H1 (cell line): ENCODE measurements around the gene COG4. TPM values are rescaled to one million over a fixed set of nuclear protein-coding genes. Genes with fewer than 3 reads are reported as not detected.

Experiments used
- CTCF ChIA-PET: fragments of 300-600 bp; sonication (Branson Sonifier 250); formaldehyde crosslinking; loops from one replicate; lab custom pipeline; 2021; ENCODE audit not compliant: partially characterized antibody; lab: Charles Lee
- POLR2A ChIA-PET: fragments of 300-600 bp; sonication (Branson Sonifier 250); formaldehyde crosslinking; loops from one replicate; lab custom pipeline; 2021; ENCODE audit warnings: inconsistent platforms; ENCODE audit not compliant: partially characterized antibody; lab: Charles Lee
- DNase-seq, 2 experiments: peaks; one replicate each; pipeline versions ENCODE4 v3.0.0 to v3.0.0-alpha.2; 2010 to 2022; ENCODE audit warnings: low spot score in 2 of 2, low read depth in 1 of 2, mixed read lengths in 1 of 2
- FAIRE-seq: peaks from 2 replicates; lab custom pipeline; 2011; peaks lifted over from hg19 to GRCh38; lab: Jason Lieb, UNC
- H2AFZ ChIP-seq: 2 replicates; pipeline ENCODE4 v1.8.1; 2012; ENCODE audit warnings: low read length, inconsistent platforms
- H2AK5ac ChIP-seq: 2 replicates; pipeline ENCODE4 v1.6.1; 2013; ENCODE audit warnings: low read depth, low read length
- H2BK120ac ChIP-seq: replicated peaks from 2 replicates; pipeline ENCODE3; 2013; ENCODE audit warnings: low read depth, low read length, inconsistent platforms
- H2BK12ac ChIP-seq: 2 replicates; pipeline ENCODE4 v1.6.1; 2013; ENCODE audit warnings: low read depth, low read length
- H2BK15ac ChIP-seq: 2 replicates; pipeline ENCODE4 v1.6.1; 2013; ENCODE audit warnings: low read length
- H2BK20ac ChIP-seq: 2 replicates; pipeline ENCODE4 v1.6.1; 2013; ENCODE audit warnings: low read length
- H2BK5ac ChIP-seq: 2 replicates; pipeline ENCODE4 v1.6.1; 2013; ENCODE audit warnings: low read depth, low read length
- H3K14ac ChIP-seq: 2 replicates; pipeline ENCODE4 v1.6.1; 2013; ENCODE audit warnings: inconsistent platforms; ENCODE audit not compliant: insufficient read length
- H3K18ac ChIP-seq: 2 replicates; pipeline ENCODE4 v1.6.1; 2013; ENCODE audit warnings: low read length; ENCODE audit errors: extremely low read depth
- H3K23ac ChIP-seq: 2 replicates; pipeline ENCODE4 v1.6.1; 2013; ENCODE audit warnings: inconsistent platforms; ENCODE audit not compliant: insufficient read length
- H3K23me2 ChIP-seq: 2 replicates; pipeline ENCODE4 v1.6.1; 2013; ENCODE audit warnings: low read depth, low read length
- H3K27ac ChIP-seq: 2 replicates; pipeline ENCODE4 v1.6.1; 2011; ENCODE audit warnings: low read depth, low read length, inconsistent platforms
- H3K27me3 ChIP-seq, 4 experiments: replicated peaks in 1 of 4; 1 replicate in 1 of 4; 2 replicates in 3 of 4; pipeline versions ENCODE4 v1.6.1 to v1.8.1; 2011 to 2013; ENCODE audit warnings: low read length in 3 of 4, mild to moderate bottlenecking in 3 of 4, inconsistent platforms in 2 of 4, mixed read lengths in 2 of 4, moderate library complexity in 1 of 4; ENCODE audit not compliant: control insufficient read depth in 3 of 4, insufficient read depth in 3 of 4; ENCODE audit errors: extremely low read depth in 1 of 4
- H3K36me3 ChIP-seq, 4 experiments: 2 replicates each; pipeline versions ENCODE4 v1.6.1 to v1.8.1; 2011 to 2013; ENCODE audit warnings: mild to moderate bottlenecking in 4 of 4, low read length in 3 of 4, moderate library complexity in 2 of 4, control low read depth in 1 of 4, inconsistent platforms in 1 of 4; ENCODE audit not compliant: insufficient read depth in 4 of 4, control insufficient read depth in 2 of 4
- H3K4ac ChIP-seq: replicated peaks from 2 replicates; pipeline ENCODE3; 2013; ENCODE audit warnings: low read length, low read depth, mixed read lengths, inconsistent platforms; ENCODE audit not compliant: insufficient read length
- H3K4me1 ChIP-seq, 4 experiments: replicated peaks in 1 of 4; 1 replicate in 1 of 4; 2 replicates in 3 of 4; pipeline versions ENCODE4 v1.6.1 to v1.8.1; 2011 to 2013; ENCODE audit warnings: low read length in 3 of 4, inconsistent platforms in 2 of 4, mixed read lengths in 1 of 4; ENCODE audit not compliant: insufficient read depth in 4 of 4, control insufficient read depth in 3 of 4
- H3K4me2 ChIP-seq, 2 experiments: 2 replicates each; pipeline versions ENCODE4 v1.6.1 to v1.8.1; 2011 to 2013; ENCODE audit warnings: low read depth in 2 of 2, low read length in 2 of 2, control low read depth in 1 of 2, inconsistent platforms in 1 of 2, mild to moderate bottlenecking in 1 of 2; ENCODE audit not compliant: insufficient read depth in 1 of 2
- H3K4me3 ChIP-seq, 4 experiments: fragments of 200-600, 300-600 bp in 1 of 4; sonication (generic), shearing (Covaris generic), sonication (Bioruptor Twin) in 1 of 4; 2 replicates each; pipeline versions ENCODE4 v1.5.1 to v1.8.1; 2011 to 2016; ENCODE audit warnings: low read length in 4 of 4, low read depth in 3 of 4, control low read depth in 2 of 4, inconsistent platforms in 2 of 4, mild to moderate bottlenecking in 2 of 4, mixed read lengths in 1 of 4, moderate library complexity in 1 of 4; ENCODE audit not compliant: insufficient read depth in 2 of 4; ENCODE audit errors: extremely low read depth in 1 of 4
- H3K56ac ChIP-seq: replicated peaks from 2 replicates; pipeline ENCODE3; 2013; ENCODE audit warnings: low read depth, mild to moderate bottlenecking, mixed read lengths, low read length, inconsistent platforms; ENCODE audit not compliant: insufficient read length
- H3K79me1 ChIP-seq: 2 replicates; pipeline ENCODE4 v1.6.1; 2013; ENCODE audit warnings: low read depth, low read length, control low read depth
- H3K79me2 ChIP-seq, 2 experiments: 2 replicates each; pipeline versions ENCODE4 v1.6.1 to v1.8.1; 2012 to 2013; ENCODE audit warnings: low read length in 2 of 2, mild to moderate bottlenecking in 2 of 2, inconsistent platforms in 1 of 2; ENCODE audit not compliant: insufficient read depth in 2 of 2, control insufficient read depth in 1 of 2
- H3K9ac ChIP-seq, 4 experiments: replicated peaks in 1 of 4; 1 replicate in 1 of 4; 2 replicates in 3 of 4; pipeline versions ENCODE4 v1.6.1 to v1.8.1; 2011 to 2013; ENCODE audit warnings: low read depth in 3 of 4, low read length in 3 of 4, control low read depth in 2 of 4, mild to moderate bottlenecking in 2 of 4, moderate library complexity in 2 of 4, inconsistent platforms in 1 of 4; ENCODE audit errors: extremely low read depth in 1 of 4
- H3K9me3 ChIP-seq, 2 experiments: 2 replicates each; pipeline versions ENCODE4 v1.6.1 to v1.8.1; 2012 to 2013; ENCODE audit warnings: mild to moderate bottlenecking in 2 of 2, moderate library complexity in 2 of 2, control low read depth in 1 of 2, inconsistent platforms in 1 of 2, low read depth in 1 of 2, low read length in 1 of 2, mixed read lengths in 1 of 2; ENCODE audit not compliant: insufficient read depth in 2 of 2
- H4K20me1 ChIP-seq, 2 experiments: replicated peaks in 1 of 2; 2 replicates each; pipeline versions ENCODE3 to v1.8.1; 2011 to 2013; ENCODE audit warnings: inconsistent platforms in 2 of 2, low read length in 2 of 2, mild to moderate bottlenecking in 1 of 2; ENCODE audit not compliant: insufficient read depth in 2 of 2, control insufficient read depth in 1 of 2
- H4K5ac ChIP-seq: 2 replicates; pipeline ENCODE4 v1.6.1; 2013; ENCODE audit warnings: low read length, low read depth, mixed read lengths, inconsistent platforms; ENCODE audit not compliant: insufficient read length
- H4K8ac ChIP-seq: 2 replicates; pipeline ENCODE4 v1.8.0; 2013; ENCODE audit warnings: mild to moderate bottlenecking, moderate library complexity, low read length, inconsistent platforms; ENCODE audit not compliant: insufficient read depth; ENCODE audit errors: extremely low read depth
- H4K91ac ChIP-seq: replicated peaks from 2 replicates; pipeline ENCODE3; 2013; ENCODE audit warnings: low read length, mixed read lengths, inconsistent platforms; ENCODE audit not compliant: insufficient read length
- EZH2 ChIP-seq: fragments of 200-600 bp; sonication (generic); IDR thresholded peaks from 2 replicates; pipeline ENCODE4 v1.7.1; 2012; ENCODE audit warnings: low read depth, mild to moderate bottlenecking, moderate library complexity, low read length, inconsistent platforms; ENCODE audit not compliant: severe bottlenecking
- SIX5 ChIP-seq: IDR thresholded peaks from 2 replicates; pipeline ENCODE4 v1.6.1; 2011; ENCODE audit warnings: mild to moderate bottlenecking, low read depth, low read length
- WGBS, 2 experiments: shearing (Covaris generic) in 1 of 2; methylation state at CpG; one replicate each; pipeline versions ENCODE4 v1.1.6 to v1.1.7; 2013 to 2015; ENCODE audit warnings: low lambda C conversion rate in 2 of 2, mixed read lengths in 2 of 2, inconsistent platforms in 1 of 2, low coverage in 1 of 2, missing lambda C conversion rate in 1 of 2; ENCODE audit not compliant: insufficient replicate concordance in 2 of 2, insufficient coverage in 1 of 2, insufficient read length in 1 of 2; ENCODE audit errors: extremely low coverage in 1 of 2, missing lambda C conversion rate in 1 of 2; 5-methylcytosine and 5-hydroxymethylcytosine counted together
- polyA plus RNA-seq, 7 experiments: library from polyadenylated mRNA; depleted of rRNA in 3 of 7; stranded (reverse) in 5 of 7; unstranded in 2 of 7; fragments of >200 nt in 5 of 7; fragments of 200-250 nt in 2 of 7; gene quantifications; 1 replicate in 5 of 7; 2 replicates in 1 of 7; 4 replicates in 1 of 7; pipeline versions ENCODE4 v1.2.1 to v1.2.3, GENCODE V29; 2011 to 2013; ENCODE audit warnings: missing spikeins in 2 of 7, mixed read lengths in 2 of 7
- total RNA-seq: library from RNA; stranded (reverse); fragmentation: NEBNext Ultra II Directional; extraction: Animal tissue kit (Norgen Biotek cat#: 25700); gene quantifications from 2 replicates; pipeline ENCODE4 v1.2.1, GENCODE V29; 2021
- TF ChIP-seq, protein P1 (sequence below), 3 experiments: IDR thresholded peaks; 1 replicate in 2 of 3; 2 replicates in 1 of 3; pipeline versions ENCODE4 v1.5.1 to v1.6.1; 2011; ENCODE audit warnings: low read length in 3 of 3, mild to moderate bottlenecking in 3 of 3, inconsistent platforms in 2 of 3, low read depth in 1 of 3, moderate library complexity in 1 of 3; ENCODE audit not compliant: insufficient read depth in 1 of 3; ENCODE audit errors: control extremely low read depth in 1 of 3

Gene COG4
- total and polyA plus RNA-seq, 2 of the 8 experiments (the other 6 are each of a cell fraction or from before 2014, with no cell fraction given), result 46.1 to 50.2 TPM

DNA sequence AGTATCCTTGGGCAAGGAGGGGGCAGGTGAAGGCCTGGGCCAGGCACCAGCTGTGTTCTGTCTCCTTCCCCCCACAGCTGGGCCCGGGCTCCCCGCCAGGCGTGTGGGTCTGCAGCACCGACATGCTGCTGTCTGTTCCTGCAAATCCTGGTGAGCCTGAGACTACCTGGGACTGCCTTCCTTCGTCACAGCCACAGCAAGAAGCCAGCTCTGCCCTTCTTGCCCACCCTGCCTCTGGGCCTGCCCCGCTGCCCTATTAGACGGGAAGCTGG lies 56.6 kb downstream of the COG4 start:
- DNase-seq, result no peak
- Histone ChIP-seq H3K79me2 (no peaks in the 10 kb centered on the region), H3K27me3 (no peaks in the 10 kb centered on the region), H2BK20ac (no peak overlapping the region), H3K4me3 (no peak overlapping the region), H2BK15ac (no peak overlapping the region), H4K91ac (no peak overlapping the region), H2BK120ac (no peak overlapping the region), H3K9me3 (no peaks in the 10 kb centered on the region), H3K4ac (no peak overlapping the region), H3K23me2 (no peaks in the 10 kb centered on the region), H2BK5ac (no peak overlapping the region), H3K9ac (no peak overlapping the region), H4K5ac (no peak overlapping the region), H2AK5ac (no peak overlapping the region), H4K8ac (no peak overlapping the region; the same call in none of the 2 replicates), H3K18ac (no peak overlapping the region), H2AFZ (no peak overlapping the region), H3K4me2 (no peak overlapping the region), H2BK12ac (no peak overlapping the region), H3K56ac (no peak overlapping the region), H3K27ac (no peak overlapping the region), H3K14ac (no peak overlapping the region), H3K79me1 (no peaks in the 10 kb centered on the region), H4K20me1 (peaks cover 0 to 2% of the 10 kb centered on the region in 2 experiments), H3K36me3 (no peaks in the 10 kb centered on the region), H3K23ac (no peak overlapping the region), H3K4me1 (peaks cover 0 to 2% (median 0%) of the 10 kb centered on the region in 4 experiments; a peak in 1 of 7 replicates)
- CTCF ChIA-PET, result interaction anchor here (0.6 to 13.6 kb wide), 9 partner anchors 11 to 97 kb away, joined by 3 to 180 read pairs (median 5); partner anchors contain the start of gene FCSK
- no peak for FAIRE-seq
- POLR2A ChIA-PET, result interaction anchor here (1.6 to 4.5 kb wide), 2 partner anchors 12 to 85 kb away, joined by 7 to 20 read pairs; partner anchors contain the start of gene FCSK
- WGBS, 2 experiments, result 78% methylated on average over 7 of the region's 7 CpGs; no CpG with 5 or more reads in 1 of the 2 experiments
- no peak for TF ChIP-seq EZH2
- TF ChIP-seq, protein P1, sequence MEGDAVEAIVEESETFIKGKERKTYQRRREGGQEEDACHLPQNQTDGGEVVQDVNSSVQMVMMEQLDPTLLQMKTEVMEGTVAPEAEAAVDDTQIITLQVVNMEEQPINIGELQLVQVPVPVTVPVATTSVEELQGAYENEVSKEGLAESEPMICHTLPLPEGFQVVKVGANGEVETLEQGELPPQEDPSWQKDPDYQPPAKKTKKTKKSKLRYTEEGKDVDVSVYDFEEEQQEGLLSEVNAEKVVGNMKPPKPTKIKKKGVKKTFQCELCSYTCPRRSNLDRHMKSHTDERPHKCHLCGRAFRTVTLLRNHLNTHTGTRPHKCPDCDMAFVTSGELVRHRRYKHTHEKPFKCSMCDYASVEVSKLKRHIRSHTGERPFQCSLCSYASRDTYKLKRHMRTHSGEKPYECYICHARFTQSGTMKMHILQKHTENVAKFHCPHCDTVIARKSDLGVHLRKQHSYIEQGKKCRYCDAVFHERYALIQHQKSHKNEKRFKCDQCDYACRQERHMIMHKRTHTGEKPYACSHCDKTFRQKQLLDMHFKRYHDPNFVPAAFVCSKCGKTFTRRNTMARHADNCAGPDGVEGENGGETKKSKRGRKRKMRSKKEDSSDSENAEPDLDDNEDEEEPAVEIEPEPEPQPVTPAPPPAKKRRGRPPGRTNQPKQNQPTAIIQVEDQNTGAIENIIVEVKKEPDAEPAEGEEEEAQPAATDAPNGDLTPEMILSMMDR (IDR thresholded peaks at IDR 0.05; ENCODE audit: control extremely low read depth in 1 of 3, insufficient read depth in 1 of 3, low read depth in 1 of 3, low read length in 3 of 3), result no peak
- TF ChIP-seq SIX5, result no peak
